CD4-positive, CD25-positive, alpha-beta regulatory T cell (primary cell): Measurements from ENCODE around the gene TMED10. TPM values are rescaled to one million over a fixed set of nuclear protein-coding genes. Genes with fewer than 3 reads are reported as not detected.

Experiments
- ATAC-seq, 2 donors: fragments of 150-1000 bp; cut with Tn5 transposase; one replicate each; pipeline ENCODE4 v1.10.0; 2021; ENCODE audit warnings: low read depth in 2 of 2, moderate number of reproducible peaks in 2 of 2, moderate library complexity in 1 of 2
- DNase-seq, 3 donors: peaks; one replicate each; pipeline versions ENCODE4 v3.0.0 to v3.0.0-alpha.2; 2012 to 2022; ENCODE audit warnings: mixed read lengths in 1 of 3
- H3K27ac ChIP-seq: one replicate; pipeline ENCODE4 v1.7.0; 2013; ENCODE audit warnings: mild to moderate bottlenecking, low read length; ENCODE audit not compliant: insufficient read depth, poor library complexity, severe bottlenecking
- H3K27me3 ChIP-seq: one replicate; pipeline ENCODE4 v1.7.0; 2013; ENCODE audit warnings: low read length; ENCODE audit not compliant: control insufficient read depth, insufficient read depth
- H3K36me3 ChIP-seq: one replicate; pipeline ENCODE4 v1.7.0; 2013; ENCODE audit warnings: mild to moderate bottlenecking, low read length, moderate library complexity; ENCODE audit not compliant: control insufficient read depth, insufficient read depth
- H3K4me1 ChIP-seq: 2 replicates; pipeline ENCODE4 v1.7.0; 2013; ENCODE audit warnings: mild to moderate bottlenecking, low read length; ENCODE audit not compliant: insufficient read depth, control insufficient read depth, poor library complexity, severe bottlenecking
- H3K4me3 ChIP-seq: one replicate; pipeline ENCODE4 v1.7.0; 2013; ENCODE audit warnings: low read depth, mild to moderate bottlenecking, low read length, moderate library complexity
- H3K9me3 ChIP-seq, 2 experiments: 1 replicate in 1 of 2; 2 replicates in 1 of 2; pipeline ENCODE4 v1.7.0; 2013; ENCODE audit warnings: low read length in 2 of 2, mild to moderate bottlenecking in 1 of 2, moderate library complexity in 1 of 2; ENCODE audit not compliant: control insufficient read depth in 2 of 2
- H3K27ac Mint-ChIP-seq, 3 donors: one replicate each; pipeline ENCODE4 v1.8.0; 2020 to 2022; ENCODE audit warnings: mild to moderate bottlenecking in 3 of 3, mixed read lengths in 3 of 3, moderate library complexity in 2 of 3
- H3K27me3 Mint-ChIP-seq: one replicate; pipeline ENCODE4 v1.8.0; 2022; ENCODE audit warnings: mild to moderate bottlenecking, mixed read lengths
- H3K36me3 Mint-ChIP-seq: one replicate; pipeline ENCODE4 v1.8.0; 2020; ENCODE audit warnings: mixed read lengths
- H3K4me1 Mint-ChIP-seq, 4 donors: one replicate each; pipeline ENCODE4 v1.8.0; 2020 to 2022; ENCODE audit warnings: mixed read lengths in 4 of 4, mild to moderate bottlenecking in 1 of 4
- H3K4me3 Mint-ChIP-seq, 4 donors: one replicate each; pipeline ENCODE4 v1.8.0; 2020 to 2022; ENCODE audit warnings: mild to moderate bottlenecking in 4 of 4, mixed read lengths in 4 of 4, moderate library complexity in 3 of 4
- H3K9me3 Mint-ChIP-seq, 7 donors: one replicate each; pipeline ENCODE4 v1.8.0; 2020 to 2022; ENCODE audit warnings: mixed read lengths in 7 of 7, mild to moderate bottlenecking in 3 of 7, moderate library complexity in 2 of 7
- polyA plus RNA-seq, 4 donors: library from polyadenylated mRNA; unstranded; fragments of 300-500 nt; fragmentation: Illumina TruSeq; gene quantifications; one replicate each; pipeline ENCODE4 v1.2.3, GENCODE V29; 2021
- total RNA-seq: library from RNA; stranded (reverse); gene quantifications from one replicate; pipeline ENCODE4 v1.2.3, GENCODE V29; 2022

Gene TMED10
- total and polyA plus RNA-seq, 5 donors from 2014 or later, result 128 to 265 (median 249) TPM

DNA sequence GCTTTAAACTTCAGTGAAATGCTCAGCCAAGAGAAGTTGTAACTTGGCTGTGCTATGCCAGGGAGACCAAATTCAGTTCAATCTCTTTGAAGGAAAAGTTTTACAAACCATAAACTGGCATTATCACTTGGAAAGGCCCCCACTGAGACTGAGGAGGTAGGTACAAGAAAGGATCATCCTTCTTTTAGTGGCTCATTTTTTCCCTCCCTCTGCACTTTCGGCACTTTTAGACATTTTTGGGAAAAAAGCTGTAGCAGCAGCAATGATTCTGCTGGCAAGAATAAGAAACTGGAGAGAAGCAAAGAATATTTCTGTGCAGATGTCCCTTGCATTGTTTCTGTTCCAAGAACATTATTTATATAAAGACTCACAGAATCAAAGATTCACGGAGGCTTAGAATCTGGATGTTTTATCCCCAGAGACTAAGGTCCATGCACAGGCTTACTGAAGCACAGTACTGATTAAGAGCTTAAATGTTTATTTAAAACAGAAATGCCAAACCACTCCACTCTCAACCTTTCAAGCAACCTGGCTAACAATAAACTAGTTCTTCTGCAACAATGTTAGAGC lies 94.7 kb downstream of the TMED10 start:
- no peaks in the 10 kb centered on the region for H3K9me3 Mint-ChIP-seq
- ATAC-seq (no peak), DNase-seq (no peak)
- Histone ChIP-seq H3K27me3 (no peaks in the 10 kb centered on the region), H3K9me3 (no peaks in the 10 kb centered on the region), H3K4me3 (no peak overlapping the region), H3K27ac (no peak overlapping the region), H3K4me1 (no peaks in the 10 kb centered on the region), H3K36me3 (peaks cover 47% of the 10 kb centered on the region)
- H3K27ac Mint-ChIP-seq, result no peak overlapping the region
- H3K27me3 Mint-ChIP-seq, result no peaks in the 10 kb centered on the region
- peaks cover 14% of the 10 kb centered on the region for H3K36me3 Mint-ChIP-seq
- no peak overlapping the region for H3K4me3 Mint-ChIP-seq
- no peaks in the 10 kb centered on the region for H3K4me1 Mint-ChIP-seq

Other genes with a start within 250 kb of the TMED10 start
- gene PGF, start 221.0 kb downstream of the TMED10 start, total RNA-seq, result not detected
- gene PGF, start 221.0 kb downstream of the TMED10 start, polyA plus RNA-seq, result under 1 TPM in 1 of 4 donors, not detected in 3; 0.44 TPM
- gene EIF2B2, start 173.7 kb downstream of the TMED10 start, total RNA-seq, result 24.2 TPM
- gene EIF2B2, start 173.7 kb downstream of the TMED10 start, polyA plus RNA-seq, result 10 to 100 TPM; 39.9 to 61.6 (median 49.8) TPM
- gene MLH3, start 125.1 kb downstream of the TMED10 start, total RNA-seq, result 18.9 TPM
- 10 to 100 TPM in 2 of 4 donors, 1 to 10 TPM in 2; 7.2 to 14.8 (median 10.9) TPM for gene MLH3, start 125.1 kb downstream of the TMED10 start, polyA plus RNA-seq
- 21.9 TPM for gene ACYP1, start 112.6 kb downstream of the TMED10 start, total RNA-seq
- gene ACYP1, start 112.6 kb downstream of the TMED10 start, polyA plus RNA-seq, result 10 to 100 TPM; 17.0 to 27.5 (median 20.0) TPM
- 0.99 TPM for gene ZC2HC1C, start 107.0 kb downstream of the TMED10 start, total RNA-seq
- gene ZC2HC1C, start 107.0 kb downstream of the TMED10 start, polyA plus RNA-seq, result under 1 TPM in 3 of 4 donors, not detected in 1; 0.49 to 0.95 (median 0.81) TPM
- gene NEK9, start 49.6 kb downstream of the TMED10 start, total RNA-seq, result 58.4 TPM
- gene NEK9, start 49.6 kb downstream of the TMED10 start, polyA plus RNA-seq, result 10 to 100 TPM; 10.8 to 14.4 (median 12.6) TPM
- gene FOS, start 102.2 kb upstream of the TMED10 start, total RNA-seq, result 1,673 TPM
- gene FOS, start 102.2 kb upstream of the TMED10 start, polyA plus RNA-seq, result 100 to 1,000 TPM in 2 of 4 donors, 10 to 100 TPM in 2; 56.8 to 145 (median 104) TPM